Gastrocnemius medialis (tissue), 4 donors: ENCODE data around the gene UNC5C. TPM values are rescaled to one million over a fixed set of nuclear protein-coding genes. Genes with fewer than 3 reads are reported as not detected.

Source experiments
- ATAC-seq, 2 donors: fragments of 150-250 bp; one replicate each; pipeline ENCODE4 v1.9.1; 2016
- DNase-seq, 2 donors: peaks; one replicate each; pipeline ENCODE4 v3.0.0-alpha.2; 2019
- H3K27ac ChIP-seq, 4 donors: fragments of 200-600 bp; sonication (generic); 1 replicate in 1 of 4; 2 replicates in 3 of 4; pipeline ENCODE4 v1.5.1; 2016 to 2018; ENCODE audit warnings: mild to moderate bottlenecking in 2 of 4, moderate library complexity in 1 of 4
- H3K27me3 ChIP-seq, 3 donors: fragments of 200-600 bp; sonication (generic) in 2 of 3; 1 replicate in 1 of 3; 2 replicates in 2 of 3; pipeline versions ENCODE4 v1.5.1 to v1.6.0; 2016 to 2019; ENCODE audit warnings: mild to moderate bottlenecking in 1 of 3, moderate library complexity in 1 of 3
- H3K36me3 ChIP-seq, 2 donors: fragments of 200-600 bp; sonication (generic) in 1 of 2; one replicate each; pipeline ENCODE4 v1.5.1; 2017 to 2018
- H3K4me1 ChIP-seq, 2 donors: fragments of 200-600 bp; sonication (generic) in 1 of 2; one replicate each; pipeline ENCODE4 v1.5.1; 2016 to 2017; ENCODE audit warnings: mild to moderate bottlenecking in 2 of 2
- H3K4me3 ChIP-seq, 4 donors: fragments of 200-600 bp; sonication (generic) in 3 of 4; 1 replicate in 1 of 4; 2 replicates in 3 of 4; pipeline ENCODE4 v1.5.1; 2016 to 2019; ENCODE audit warnings: mild to moderate bottlenecking in 2 of 4
- H3K9me3 ChIP-seq, 3 donors: fragments of 200-600 bp; sonication (generic) in 2 of 3; 1 replicate in 1 of 3; 2 replicates in 2 of 3; pipeline ENCODE4 v1.5.1; 2016 to 2019
- CTCF ChIP-seq, 5 experiments: fragments of 450-650 bp in 3 of 5; fragments of 200-600 bp in 2 of 5; sonication (generic) in 2 of 5; IDR thresholded peaks in 4 of 5; conservative IDR thresholded peaks in 1 of 5; 1 replicate in 4 of 5; 2 replicates in 1 of 5; pipeline ENCODE4 v1.5.1; 2016 to 2019; ENCODE audit warnings: antibody characterized with exemption in 5 of 5, mild to moderate bottlenecking in 3 of 5, moderate library complexity in 3 of 5
- POLR2A ChIP-seq, 2 donors: fragments of 450-650 bp; IDR thresholded peaks; one replicate each; pipeline ENCODE4 v1.6.1; 2017; ENCODE audit warnings: antibody characterized with exemption in 2 of 2, mild to moderate bottlenecking in 2 of 2, moderate library complexity in 2 of 2
- in situ Hi-C, 4 donors: fragments of 200-750 bp; cut with MboI; loops; one replicate each; pipeline versions ENCODE4 v1.15.0 to v1.8.0; 2017; ENCODE audit warnings: low sequenced_read_pairs in 4 of 4
- intact Hi-C: fragments of 100-400 bp; cut with DNase I; formaldehyde crosslinking; loops from one replicate; pipeline ENCODE4 v1.15.1; 2023; ENCODE audit warnings: low total_unique reads
- total RNA-seq, 4 donors: library from RNA; depleted of rRNA; stranded (reverse); fragments of >200 nt; gene quantifications; one replicate each; pipeline versions ENCODE4 v1.1.0 to v1.2.3, GENCODE V29; 2016

Gene UNC5C
- total RNA-seq, 4 donors from 2014 or later = 0.07 to 0.33 (median 0.23) TPM; not detected in 1

GRCh38 chr4:95319169-95319568, 229.6 kb downstream of the UNC5C start:
- intact Hi-C loops = no loop called here
- DNase-seq (no peak), ATAC-seq (no peak)
- H3K36me3 ChIP-seq = no peaks in the 10 kb centered on the region
- H3K4me1 ChIP-seq = no peaks in the 10 kb centered on the region
- H3K27ac ChIP-seq = no peak overlapping the region
- in situ Hi-C loops = no loop called here
- no peaks in the 10 kb centered on the region for H3K27me3 ChIP-seq
- no peaks in the 10 kb centered on the region for H3K9me3 ChIP-seq
- no peak overlapping the region for H3K4me3 ChIP-seq
- TF ChIP-seq CTCF (IDR thresholded peaks at IDR 0.05 in 4 of 5, conservative IDR thresholded peaks at IDR 0.05 in 1 of 5) (no peak), POLR2A (IDR thresholded peaks at IDR 0.05) (no peak)

- TF ChIP-seq POLR2A (IDR thresholded peaks at IDR 0.05) = no peak
- TF ChIP-seq CTCF (IDR thresholded peaks at IDR 0.05 in 4 of 5, conservative IDR thresholded peaks at IDR 0.05 in 1 of 5) = no peak
- Histone ChIP-seq H3K27me3 (no peaks in the 10 kb centered on the region), H3K27ac (no peak overlapping the region), H3K4me1 (no peaks in the 10 kb centered on the region), H3K36me3 (no peaks in the 10 kb centered on the region), H3K9me3 (no peaks in the 10 kb centered on the region), H3K4me3 (no peak overlapping the region)
- in situ Hi-C loops = no loop called here
- DNase-seq = no peak
- intact Hi-C loops = no loop called here
- no peak for ATAC-seq
Observed at GRCh38 chr4:95318483-95318882, 230.3 kb downstream of the UNC5C start.

GRCh38 chr4:95318044-95318443, 230.7 kb downstream of the UNC5C start:
- intact Hi-C loops = no loop called here
- H3K9me3 ChIP-seq = no peaks in the 10 kb centered on the region
- no peaks in the 10 kb centered on the region for H3K4me1 ChIP-seq
- H3K27ac ChIP-seq = no peak overlapping the region
- no peak overlapping the region for H3K4me3 ChIP-seq
- in situ Hi-C loops = no loop called here
- TF ChIP-seq CTCF (IDR thresholded peaks at IDR 0.05 in 4 of 5, conservative IDR thresholded peaks at IDR 0.05 in 1 of 5) (no peak), POLR2A (IDR thresholded peaks at IDR 0.05) (no peak)
- no peak for ATAC-seq
- DNase-seq = no peak
- H3K36me3 ChIP-seq = no peaks in the 10 kb centered on the region
- H3K27me3 ChIP-seq = no peaks in the 10 kb centered on the region

- H3K4me3 ChIP-seq = no peak overlapping the region
- no peaks in the 10 kb centered on the region for H3K4me1 ChIP-seq
- H3K9me3 ChIP-seq = no peaks in the 10 kb centered on the region
- in situ Hi-C loops (no loop called here), intact Hi-C loops (no loop called here)
- no peaks in the 10 kb centered on the region for H3K36me3 ChIP-seq
- TF ChIP-seq CTCF (IDR thresholded peaks at IDR 0.05 in 4 of 5, conservative IDR thresholded peaks at IDR 0.05 in 1 of 5) = no peak
- DNase-seq (no peak), ATAC-seq (no peak)
- H3K27ac ChIP-seq = no peak overlapping the region
- no peaks in the 10 kb centered on the region for H3K27me3 ChIP-seq
Observed at GRCh38 chr4:95317085-95317793, 231.5 kb downstream of the UNC5C start.

GRCh38 chr4:95314573-95314972, 234.2 kb downstream of the UNC5C start:
- H3K36me3 ChIP-seq = no peaks in the 10 kb centered on the region
- in situ Hi-C loops (no loop called here), intact Hi-C loops (no loop called here)
- no peak overlapping the region for H3K4me3 ChIP-seq
- ATAC-seq (no peak), DNase-seq (no peak)
- H3K9me3 ChIP-seq = no peaks in the 10 kb centered on the region
- TF ChIP-seq CTCF (IDR thresholded peaks at IDR 0.05 in 4 of 5, conservative IDR thresholded peaks at IDR 0.05 in 1 of 5) = no peak
- TF ChIP-seq POLR2A (IDR thresholded peaks at IDR 0.05) = no peak
- no peaks in the 10 kb centered on the region for H3K27me3 ChIP-seq
- no peaks in the 10 kb centered on the region for H3K4me1 ChIP-seq
- no peak overlapping the region for H3K27ac ChIP-seq
